BLaER1 treated with 17β-estradiol and CSF1 and Interleukin-3, amounts not matched to agents 10 nM and 100 nM (cell line): Measurements from ENCODE around the gene CCDC194.

Source experiments
- H3K27ac ChIP-seq, 11 experiments: shearing (Covaris generic); formaldehyde crosslinking; 2 replicates each; pipeline ENCODE4 v1.8.1; 2022
- H3K27me3 ChIP-seq, 11 experiments: shearing (Covaris generic); formaldehyde crosslinking; 2 replicates each; pipeline ENCODE4 v1.8.1; 2022
- H3K36me3 ChIP-seq, 11 experiments: shearing (Covaris generic); formaldehyde crosslinking; 2 replicates each; pipeline ENCODE4 v1.8.1; 2022
- H3K4me1 ChIP-seq, 10 experiments: shearing (Covaris generic); formaldehyde crosslinking; 2 replicates each; pipeline ENCODE4 v1.8.1; 2022
- H3K4me2 ChIP-seq, 11 experiments: shearing (Covaris generic); formaldehyde crosslinking; 2 replicates each; pipeline ENCODE4 v1.8.1; 2022
- H3K4me3 ChIP-seq, 10 experiments: shearing (Covaris generic); formaldehyde crosslinking; 2 replicates each; pipeline ENCODE4 v1.8.1; 2022
- H3K9ac ChIP-seq, 11 experiments: shearing (Covaris generic); formaldehyde crosslinking; 2 replicates each; pipeline ENCODE4 v1.8.1; 2022
- H3K9me3 ChIP-seq, 11 experiments: shearing (Covaris generic); formaldehyde crosslinking; replicated peaks in 1 of 11; 2 replicates each; pipeline ENCODE4 v1.8.1; 2022
- H4K20me1 ChIP-seq, 11 experiments: shearing (Covaris generic); formaldehyde crosslinking; 2 replicates each; pipeline ENCODE4 v1.8.1; 2022
- Cebpa-rat ChIP-seq, 11 experiments: shearing (Covaris generic); IDR thresholded peaks; 2 replicates each; pipeline ENCODE4 v1.8.1; 2022

CCDC194 gene

GRCh38 chr19:17340871-17341357 lies 53.1 kb downstream of the CCDC194 start:
- H3K27me3 ChIP-seq: no peaks in the 10 kb centered on the region

More at GRCh38 chr19:17340871-17341357, 53.1 kb downstream of the CCDC194 start:
- H3K36me3 ChIP-seq: peaks cover 8 to 41% (median 27%) of the 10 kb centered on the region in 11 experiments; a peak in 20 of 22 replicates
- no peaks in the 10 kb centered on the region for H3K9me3 ChIP-seq
- H4K20me1 ChIP-seq: no peaks in the 10 kb centered on the region
- no peak for TF ChIP-seq Cebpa-rat (IDR thresholded peaks at IDR 0.05)
- H3K9ac ChIP-seq: 0 out of 22 replicates have a peak overlapping the region, but pooled peaks of 3 of the 11 experiments have one; percentile 0 to 22 (median 4)
- H3K4me1 ChIP-seq: peaks cover 17 to 58% (median 24%) of the 10 kb centered on the region in 10 experiments
- H3K27ac ChIP-seq: no peak overlapping the region
- no peak overlapping the region for H3K4me3 ChIP-seq
- 0 out of 22 replicates have a peak overlapping the region, but pooled peaks of 1 of the 11 experiments have one; percentile 12 for H3K4me2 ChIP-seq
